Esophagus muscularis mucosa (tissue), 4 donors: ENCODE data around the gene SRGAP3. TPM values are rescaled to one million over a fixed set of nuclear protein-coding genes. Genes with fewer than 3 reads are reported as not detected.
"Not testable (repeated sequence)": the region's sequence is repeated elsewhere in the genome, so short reads cannot be mapped to it uniquely, and the experiment has no call there.

Source experiments
- DNase-seq: peaks from one replicate; pipeline ENCODE4 v3.0.0-alpha.2; 2017; ENCODE audit errors: extremely low spot score
- H3K27ac ChIP-seq, 4 donors: fragments of 200-600 bp; sonication (generic); replicated peaks in 1 of 4; 1 replicate in 3 of 4; 2 replicates in 1 of 4; pipeline ENCODE4 v1.5.1; 2016 to 2019; ENCODE audit warnings: mild to moderate bottlenecking in 1 of 4
- H3K27me3 ChIP-seq, 4 donors: fragments of 200-600 bp; sonication (generic); one replicate each; pipeline versions ENCODE4 v1.5.1 to v1.6.0; 2016 to 2019
- H3K36me3 ChIP-seq, 4 donors: fragments of 200-600 bp; sonication (generic); one replicate each; pipeline ENCODE4 v1.5.1; 2016 to 2019
- H3K4me1 ChIP-seq, 4 donors: fragments of 200-600 bp; sonication (generic); one replicate each; pipeline ENCODE4 v1.5.1; 2016 to 2019
- H3K4me3 ChIP-seq, 4 donors: fragments of 200-600 bp; sonication (generic); 1 replicate in 2 of 4; 2 replicates in 2 of 4; pipeline ENCODE4 v1.5.1; 2016 to 2019; ENCODE audit warnings: mild to moderate bottlenecking in 4 of 4, moderate library complexity in 1 of 4
- H3K9me3 ChIP-seq, 4 donors: fragments of 200-600 bp; sonication (generic); 1 replicate in 3 of 4; 2 replicates in 1 of 4; pipeline ENCODE4 v1.5.1; 2016 to 2019
- EP300 ChIP-seq: sonication (generic); formaldehyde crosslinking; IDR thresholded peaks from one replicate; pipeline ENCODE4 v1.6.1; 2017; ENCODE audit warnings: antibody characterized with exemption
- POLR2A ChIP-seq: fragments of 450-650 bp; IDR thresholded peaks from one replicate; pipeline ENCODE4 v1.6.1; 2017; ENCODE audit warnings: antibody characterized with exemption, moderate library complexity, mild to moderate bottlenecking, low read depth
- POLR2AphosphoS5 ChIP-seq, 2 donors: sonication (generic); formaldehyde crosslinking; IDR thresholded peaks; one replicate each; pipeline ENCODE4 v1.6.1; 2017; ENCODE audit warnings: antibody characterized with exemption in 2 of 2
- WGBS: methylation state at CpG from one replicate; pipeline ENCODE4 v1.1.5; 2018; 5-methylcytosine and 5-hydroxymethylcytosine counted together
- intact Hi-C: fragments of 100-400 bp; cut with DNase I; formaldehyde crosslinking; loops from one replicate; pipeline ENCODE4 v1.15.1; 2023
- total RNA-seq, 4 donors: library from RNA; depleted of rRNA; stranded (reverse); fragments of >200 nt; gene quantifications; one replicate each; pipeline versions ENCODE4 v1.1.0 to v1.2.1, GENCODE V29; 2016
- TF ChIP-seq, protein P1 (sequence below), 3 experiments: fragments of 200-600 bp in 2 of 3; fragments of 450-650 bp in 1 of 3; sonication (generic) in 2 of 3; IDR thresholded peaks; one replicate each; pipeline ENCODE4 v1.5.1; 2017 to 2019; ENCODE audit warnings: antibody characterized with exemption in 3 of 3, mild to moderate bottlenecking in 2 of 3, moderate library complexity in 1 of 3

SRGAP3 gene
- total RNA-seq, 4 donors from 2014 or later, result 2.4 to 8.6 (median 3.1) TPM

DNA sequence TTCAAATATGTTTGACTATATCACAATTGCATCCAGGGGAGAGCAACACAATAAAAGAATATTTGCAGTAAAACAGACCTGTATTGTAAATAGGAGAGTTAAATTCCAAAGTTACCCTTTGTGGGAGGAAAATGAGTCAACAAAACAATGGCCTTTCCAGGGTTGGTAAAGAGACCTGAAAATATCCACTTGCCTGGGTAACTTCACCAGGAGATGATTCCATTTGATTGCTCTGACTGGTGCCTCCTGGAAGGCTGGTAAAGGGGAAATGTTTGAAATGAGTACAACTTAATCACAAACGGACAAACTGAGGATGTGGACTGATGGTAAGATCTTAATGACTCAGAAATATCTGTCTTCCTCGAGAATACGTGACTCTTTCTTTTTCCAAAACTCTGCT is 43.6 kb upstream of the SRGAP3 start:
- WGBS, result 77% methylated on average over 3 of the region's 3 CpGs
- Histone ChIP-seq H3K27ac (no peak overlapping the region), H3K36me3 (no peaks in the 10 kb centered on the region), H3K4me3 (no peak overlapping the region), H3K9me3 (no peaks in the 10 kb centered on the region), H3K27me3 (no peaks in the 10 kb centered on the region), H3K4me1 (no peaks in the 10 kb centered on the region)
- DNase-seq, result no peak
- intact Hi-C loops, result no loop called here
- TF ChIP-seq EP300, result no peak
- TF ChIP-seq, protein P1, sequence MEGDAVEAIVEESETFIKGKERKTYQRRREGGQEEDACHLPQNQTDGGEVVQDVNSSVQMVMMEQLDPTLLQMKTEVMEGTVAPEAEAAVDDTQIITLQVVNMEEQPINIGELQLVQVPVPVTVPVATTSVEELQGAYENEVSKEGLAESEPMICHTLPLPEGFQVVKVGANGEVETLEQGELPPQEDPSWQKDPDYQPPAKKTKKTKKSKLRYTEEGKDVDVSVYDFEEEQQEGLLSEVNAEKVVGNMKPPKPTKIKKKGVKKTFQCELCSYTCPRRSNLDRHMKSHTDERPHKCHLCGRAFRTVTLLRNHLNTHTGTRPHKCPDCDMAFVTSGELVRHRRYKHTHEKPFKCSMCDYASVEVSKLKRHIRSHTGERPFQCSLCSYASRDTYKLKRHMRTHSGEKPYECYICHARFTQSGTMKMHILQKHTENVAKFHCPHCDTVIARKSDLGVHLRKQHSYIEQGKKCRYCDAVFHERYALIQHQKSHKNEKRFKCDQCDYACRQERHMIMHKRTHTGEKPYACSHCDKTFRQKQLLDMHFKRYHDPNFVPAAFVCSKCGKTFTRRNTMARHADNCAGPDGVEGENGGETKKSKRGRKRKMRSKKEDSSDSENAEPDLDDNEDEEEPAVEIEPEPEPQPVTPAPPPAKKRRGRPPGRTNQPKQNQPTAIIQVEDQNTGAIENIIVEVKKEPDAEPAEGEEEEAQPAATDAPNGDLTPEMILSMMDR (IDR thresholded peaks at IDR 0.05), result no peak
- TF ChIP-seq POLR2A, result no peak
- TF ChIP-seq POLR2AphosphoS5 (IDR thresholded peaks at IDR 0.05), result no peak

DNA sequence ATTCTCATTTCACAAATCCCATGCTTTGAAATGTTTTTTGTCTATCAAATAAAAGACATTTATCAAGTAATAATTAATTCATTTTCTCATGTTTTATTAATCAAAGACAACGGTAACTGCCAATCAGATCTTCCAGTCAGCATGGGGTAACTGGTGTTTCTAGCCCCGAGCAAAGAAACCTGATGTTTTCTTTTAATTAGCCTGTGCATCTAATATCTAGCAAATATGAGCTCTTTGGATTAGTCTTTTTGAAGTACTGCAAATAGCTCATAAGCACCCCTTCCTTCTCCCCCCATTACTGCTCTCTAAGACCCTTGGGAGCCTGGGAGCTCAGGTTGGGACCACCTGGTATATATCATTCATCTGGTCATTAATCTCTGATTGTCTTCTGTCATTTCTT is 43.1 kb upstream of the SRGAP3 start:
- H3K4me3 ChIP-seq, result no peak overlapping the region
- H3K27me3 ChIP-seq, result no peaks in the 10 kb centered on the region
- no peak for DNase-seq
- intact Hi-C loops, result no loop called here
- TF ChIP-seq, protein P1 (IDR thresholded peaks at IDR 0.05), result no peak
- no peak for TF ChIP-seq POLR2AphosphoS5 (IDR thresholded peaks at IDR 0.05)
- no peak overlapping the region for H3K27ac ChIP-seq
- H3K9me3 ChIP-seq, result no peaks in the 10 kb centered on the region
- WGBS, result 89% methylated on average over 2 of the region's 2 CpGs
- H3K4me1 ChIP-seq, result no peaks in the 10 kb centered on the region
- no peaks in the 10 kb centered on the region for H3K36me3 ChIP-seq

DNA sequence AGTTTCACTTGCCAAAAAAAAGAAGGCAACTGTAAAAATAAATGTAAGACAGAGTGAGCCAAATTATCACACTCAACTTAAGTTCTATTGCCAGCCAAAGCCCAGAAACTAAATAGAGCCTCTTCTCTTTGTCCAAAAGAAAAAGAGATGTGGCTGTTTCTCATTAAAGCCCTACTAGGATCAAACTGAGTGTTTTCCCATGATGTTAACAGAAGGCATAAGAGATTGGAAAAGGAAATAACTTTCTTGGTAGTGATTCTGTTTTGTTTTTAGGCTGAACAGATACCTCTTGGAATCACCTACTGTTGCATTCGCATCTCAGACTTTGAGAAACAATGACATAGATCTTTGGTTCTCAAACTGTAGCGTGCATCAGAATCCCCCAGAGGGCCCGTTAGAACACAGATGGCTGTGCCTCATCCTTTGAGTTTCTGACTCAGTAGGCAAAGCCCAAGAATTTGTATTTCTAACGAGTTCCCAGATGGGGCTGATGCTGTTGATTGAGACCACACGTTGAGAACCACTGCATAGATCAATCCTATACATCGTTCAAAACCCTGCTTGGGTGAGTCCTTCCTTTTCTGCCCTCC is 42.5 kb upstream of the SRGAP3 start:
- WGBS, result 70% methylated on average over 6 of the region's 6 CpGs
- Histone ChIP-seq H3K27me3 (no peaks in the 10 kb centered on the region), H3K4me1 (no peaks in the 10 kb centered on the region), H3K27ac (no peak overlapping the region), H3K36me3 (no peaks in the 10 kb centered on the region), H3K4me3 (no peak overlapping the region), H3K9me3 (no peaks in the 10 kb centered on the region)
- no peak for TF ChIP-seq EP300
- TF ChIP-seq POLR2A, result no peak
- TF ChIP-seq, protein P1 (IDR thresholded peaks at IDR 0.05), result no peak
- no peak for TF ChIP-seq POLR2AphosphoS5 (IDR thresholded peaks at IDR 0.05)
- DNase-seq, result no peak
- intact Hi-C loops, result no loop called here

DNA sequence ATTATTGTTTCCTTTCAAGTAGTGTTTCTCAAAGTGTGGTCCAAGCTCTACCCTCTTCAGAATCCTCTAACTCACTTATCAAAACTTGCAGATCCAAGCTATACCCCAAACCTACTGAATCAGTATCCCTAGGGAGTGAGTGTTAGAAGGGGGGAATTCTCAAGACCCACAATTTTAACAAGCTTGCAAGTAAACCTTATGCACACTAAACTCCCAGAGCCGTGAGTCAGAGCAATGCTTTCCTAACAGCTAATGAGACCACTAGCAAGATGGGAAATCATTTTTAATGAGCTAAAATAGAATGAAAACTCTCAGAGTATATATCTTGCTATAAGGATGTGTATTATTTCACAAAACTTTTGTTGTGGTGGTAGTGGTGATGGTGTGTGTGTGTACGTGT is 41.1 kb upstream of the SRGAP3 start:
- Histone ChIP-seq H3K4me3 (no peak overlapping the region), H3K27me3 (no peaks in the 10 kb centered on the region), H3K27ac (no peak overlapping the region), H3K9me3 (no peaks in the 10 kb centered on the region), H3K4me1 (no peaks in the 10 kb centered on the region), H3K36me3 (no peaks in the 10 kb centered on the region)
- TF ChIP-seq, protein P1 (IDR thresholded peaks at IDR 0.05), result no peak
- no peak for TF ChIP-seq EP300
- no peak for TF ChIP-seq POLR2A
- TF ChIP-seq POLR2AphosphoS5 (IDR thresholded peaks at IDR 0.05), result no peak
- intact Hi-C loops, result no loop called here
- 84% methylated on average over 2 of the region's 2 CpGs for WGBS
- no peak for DNase-seq

DNA sequence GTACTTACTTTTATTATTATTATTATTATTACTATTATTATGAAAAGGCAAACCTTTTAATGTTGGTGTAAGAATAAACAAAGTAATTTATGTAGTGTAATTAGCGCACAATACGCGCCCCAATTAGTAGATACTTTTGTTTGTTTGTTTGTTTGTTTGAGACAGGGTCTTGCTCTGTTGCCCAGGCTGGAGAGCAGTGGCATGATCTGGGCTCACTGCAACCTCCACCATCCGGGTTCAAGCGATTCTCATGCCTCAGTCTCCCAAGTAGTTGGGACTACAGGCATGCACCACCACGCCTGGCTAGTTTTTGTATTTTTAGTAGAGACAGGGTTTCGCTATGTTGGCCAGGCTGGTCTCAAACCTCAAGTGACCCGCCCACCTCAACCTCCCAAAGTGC is 32.1 kb upstream of the SRGAP3 start:
- H3K4me1 ChIP-seq, H3K4me3 ChIP-seq, H3K9me3 ChIP-seq, intact Hi-C loops, H3K27me3 ChIP-seq, H3K36me3 ChIP-seq, H3K27ac ChIP-seq: not testable (repeated sequence)
- 96% methylated on average over 6 of the region's 8 CpGs for WGBS
- DNase-seq, result peak; percentile 19
